ENCODE measurements around the gene C7orf25.

C7orf25 gene

GRCh38 chr7:42926204-42926603 is 14.3 kb upstream of the C7orf25 start:
- ChIA-PET CTCF (no interaction called here), POLR2A (no interaction called here)
- DNase-seq (ENCODE audit: extremely low spot score) = no peak
- no peak for TF ChIP-seq L3MBTL2 (conservative IDR thresholded peaks at IDR 0.05)
- TF ChIP-seq CTBP1 (IDR thresholded peaks at IDR 0.05; ENCODE audit: borderline replicate concordance) = no peak
- TF ChIP-seq FOXK2 (IDR thresholded peaks at IDR 0.05) = no peak
- TF ChIP-seq PKNOX1 (IDR thresholded peaks at IDR 0.05) = no peak
- no peak for TF ChIP-seq TARDBP (IDR thresholded peaks at IDR 0.05)
- no peak for TF ChIP-seq NFRKB (IDR thresholded peaks at IDR 0.05)
- no peak for TF ChIP-seq ZNF384 (IDR thresholded peaks at IDR 0.05)
- TF ChIP-seq SP1 (IDR thresholded peaks at IDR 0.05) = no peak

- DNase-seq (ENCODE audit: extremely low spot score) = no peak
- POLR2A ChIA-PET = no interaction called here
- CTCF ChIA-PET = no interaction called here
- TF ChIP-seq SP1 (IDR thresholded peaks at IDR 0.05) = no peak
Measured at GRCh38 chr7:42925630-42926029, 13.8 kb upstream of the C7orf25 start.

GRCh38 chr7:42924223-42924838 is 12.5 kb upstream of the C7orf25 start:
- TF ChIP-seq LEF1 (IDR thresholded peaks at IDR 0.05; ENCODE audit: borderline replicate concordance) = no peak
- no peak for TF ChIP-seq SUZ12 (IDR thresholded peaks at IDR 0.05)
- TF ChIP-seq L3MBTL2 (conservative IDR thresholded peaks at IDR 0.05) = no peak
- TF ChIP-seq TARDBP (IDR thresholded peaks at IDR 0.05) = no peak
- no peak for TF ChIP-seq BHLHE40 (IDR thresholded peaks at IDR 0.05; ENCODE audit: borderline replicate concordance)
- no peak for TF ChIP-seq ELF4 (IDR thresholded peaks at IDR 0.05)
- TF ChIP-seq FOXM1 (IDR thresholded peaks at IDR 0.05; ENCODE audit: borderline replicate concordance) = no peak
- no peak for TF ChIP-seq CTBP1 (IDR thresholded peaks at IDR 0.05; ENCODE audit: borderline replicate concordance)
- TF ChIP-seq HDGF (IDR thresholded peaks at IDR 0.05; ENCODE audit: borderline replicate concordance) = no peak
- POLR2A ChIA-PET = no interaction called here
- no peak for DNase-seq (ENCODE audit: extremely low spot score)
- CTCF ChIA-PET = interaction anchor here (0.6 kb wide), 2 partner anchors 48 to 147 kb away, joined by 3 read pairs; no protein-coding TSS in a partner anchor

GRCh38 chr7:42922017-42922753 is 10.3 kb upstream of the C7orf25 start:
- CTCF ChIA-PET = no interaction called here
- no peak for DNase-seq (ENCODE audit: extremely low spot score)
- POLR2A ChIA-PET = interaction anchor here (0.9 kb wide), 1 partner anchor 9 kb away, joined by 3 read pairs; no protein-coding TSS in a partner anchor
- no peak for TF ChIP-seq SUZ12 (IDR thresholded peaks at IDR 0.05)
- TF ChIP-seq PKNOX1 (IDR thresholded peaks at IDR 0.05) = no peak
- TF ChIP-seq ZNF384 (IDR thresholded peaks at IDR 0.05) = no peak
- TF ChIP-seq FOXM1 (IDR thresholded peaks at IDR 0.05; ENCODE audit: borderline replicate concordance) = no peak
- TF ChIP-seq FOXK2 (IDR thresholded peaks at IDR 0.05) = no peak
- TF ChIP-seq NFRKB (IDR thresholded peaks at IDR 0.05) = no peak
- no peak for TF ChIP-seq BHLHE40 (IDR thresholded peaks at IDR 0.05; ENCODE audit: borderline replicate concordance)
- no peak for TF ChIP-seq CTBP1 (IDR thresholded peaks at IDR 0.05; ENCODE audit: borderline replicate concordance)
- TF ChIP-seq ARNT (IDR thresholded peaks at IDR 0.05) = no peak
- no peak for TF ChIP-seq SP1 (IDR thresholded peaks at IDR 0.05)
- TF ChIP-seq LEF1 (IDR thresholded peaks at IDR 0.05; ENCODE audit: borderline replicate concordance) = no peak
- TF ChIP-seq ELF4 (IDR thresholded peaks at IDR 0.05) = no peak
- TF ChIP-seq TARDBP (IDR thresholded peaks at IDR 0.05) = no peak

- CTCF ChIA-PET = interaction anchor here (1.2 kb wide), 1 partner anchor 17 kb away, joined by 4 read pairs; the partner anchor contains the start of genes MRPL32 and PSMA2
- POLR2A ChIA-PET = interaction anchor here (1.6 kb wide), 1 partner anchor 17 kb away, joined by 3 read pairs; the partner anchor contains the start of genes MRPL32 and PSMA2
Measured at GRCh38 chr7:42915356-42915755, 3.5 kb upstream of the C7orf25 start.

GRCh38 chr7:42914421-42915045 is 2.7 kb upstream of the C7orf25 start:
- DNase-seq (ENCODE audit: extremely low spot score) = no peak
- ChIA-PET CTCF (interaction anchor here (0.6 to 1.2 kb wide), 3 partner anchors 18 to 540 kb away, joined by 3 to 4 read pairs (median 3); partner anchors contain the start of genes MRPL32 and PSMA2), POLR2A (interaction anchor here (1.6 kb wide), 2 partner anchors 18 to 26 kb away, joined by 3 to 4 read pairs; partner anchors contain the start of genes MRPL32 and PSMA2)
- TF ChIP-seq FOXM1 (IDR thresholded peaks at IDR 0.05; ENCODE audit: borderline replicate concordance) (no peak), ARNT (IDR thresholded peaks at IDR 0.05) (no peak), TARDBP (IDR thresholded peaks at IDR 0.05) (no peak), SUZ12 (IDR thresholded peaks at IDR 0.05) (no peak), PKNOX1 (IDR thresholded peaks at IDR 0.05) (no peak), HDGF (IDR thresholded peaks at IDR 0.05; ENCODE audit: borderline replicate concordance) (no peak), ZNF384 (IDR thresholded peaks at IDR 0.05) (no peak), SP1 (IDR thresholded peaks at IDR 0.05) (no peak), L3MBTL2 (conservative IDR thresholded peaks at IDR 0.05) (no peak), FOXK2 (IDR thresholded peaks at IDR 0.05) (no peak), LEF1 (IDR thresholded peaks at IDR 0.05; ENCODE audit: borderline replicate concordance) (no peak)

More at GRCh38 chr7:42915356-42915755, 3.5 kb upstream of the C7orf25 start:
- DNase-seq (ENCODE audit: extremely low spot score) = no peak
- no peak for TF ChIP-seq LEF1 (IDR thresholded peaks at IDR 0.05; ENCODE audit: borderline replicate concordance)
- TF ChIP-seq L3MBTL2 (conservative IDR thresholded peaks at IDR 0.05) = no peak
- no peak for TF ChIP-seq FOXK2 (IDR thresholded peaks at IDR 0.05)
- TF ChIP-seq FOXA1 (IDR thresholded peaks at IDR 0.05) = no peak
- TF ChIP-seq BHLHE40 (IDR thresholded peaks at IDR 0.05; ENCODE audit: borderline replicate concordance) = no peak
- no peak for TF ChIP-seq CTBP1 (IDR thresholded peaks at IDR 0.05; ENCODE audit: borderline replicate concordance)

Measured in HEK293T (cell line).